ENCODE data around the gene RUFY3. TPM values are rescaled to one million over a fixed set of nuclear protein-coding genes. Genes with fewer than 3 reads are reported as not detected.

RUFY3 gene
- total and polyA plus RNA-seq, 3 donors from 2014 or later, result 84.7 to 247 (median 220) TPM

- no peak for DNase-seq
- H3K27ac ChIP-seq, result no peak overlapping the region
- intact Hi-C loops (cut with DNase I; ENCODE audit: low total_unique reads), result no loop called here
- H3K4me3 ChIP-seq, result no peak overlapping the region
- TF ChIP-seq CTCF (IDR thresholded peaks at IDR 0.05), result no peak
- no peak for TF ChIP-seq POLR2A (IDR thresholded peaks at IDR 0.05)
- H3K9me3 ChIP-seq, result no peaks in the 10 kb centered on the region
- no peaks in the 10 kb centered on the region for H3K27me3 ChIP-seq
- no peaks in the 10 kb centered on the region for H3K36me3 ChIP-seq (ENCODE audit: low read depth, missing control alignments)
- H3K4me1 ChIP-seq, result no peaks in the 10 kb centered on the region
Observed at GRCh38 chr4:70753630-70754029, 31.9 kb downstream of the RUFY3 start.

GRCh38 chr4:70754470-70754869 lies 32.7 kb downstream of the RUFY3 start:
- Histone ChIP-seq H3K27ac (no peak overlapping the region), H3K27me3 (no peaks in the 10 kb centered on the region), H3K9me3 (no peaks in the 10 kb centered on the region), H3K36me3 (ENCODE audit: low read depth, missing control alignments) (no peaks in the 10 kb centered on the region), H3K4me3 (no peak overlapping the region), H3K4me1 (no peaks in the 10 kb centered on the region)
- WGBS, 2 donors, result 43 to 53% methylated on average over 1 of the region's 1 CpG
- intact Hi-C loops (cut with DNase I; ENCODE audit: low total_unique reads), result no loop called here
- DNase-seq, result no peak
- TF ChIP-seq CTCF (IDR thresholded peaks at IDR 0.05) (no peak), POLR2A (IDR thresholded peaks at IDR 0.05) (no peak)

GRCh38 chr4:70754990-70755688 lies 33.4 kb downstream of the RUFY3 start:
- H3K27ac ChIP-seq, result peak overlapping the region in 1 of 2 donors; percentile 23
- no peak overlapping the region for H3K4me3 ChIP-seq
- no peak for DNase-seq
- H3K4me1 ChIP-seq, result no peaks in the 10 kb centered on the region
- H3K36me3 ChIP-seq (ENCODE audit: low read depth, missing control alignments), result no peaks in the 10 kb centered on the region
- TF ChIP-seq CTCF (IDR thresholded peaks at IDR 0.05) (no peak), POLR2A (IDR thresholded peaks at IDR 0.05) (no peak)
- H3K27me3 ChIP-seq, result no peaks in the 10 kb centered on the region
- no peaks in the 10 kb centered on the region for H3K9me3 ChIP-seq
- intact Hi-C loops (cut with DNase I; ENCODE audit: low total_unique reads), result no loop called here
- 70 to 78% methylated on average over 10 of the region's 10 CpGs for WGBS, 2 donors

GRCh38 chr4:70759126-70759525 lies 37.4 kb downstream of the RUFY3 start:
- intact Hi-C loops (cut with DNase I; ENCODE audit: low total_unique reads), result no loop called here
- no peaks in the 10 kb centered on the region for H3K9me3 ChIP-seq
- no peaks in the 10 kb centered on the region for H3K27me3 ChIP-seq
- DNase-seq, result no peak
- H3K4me3 ChIP-seq, result no peak overlapping the region
- TF ChIP-seq CTCF (IDR thresholded peaks at IDR 0.05), result no peak
- TF ChIP-seq POLR2A (IDR thresholded peaks at IDR 0.05), result no peak
- WGBS, 2 donors, result 86 to 88% methylated on average over 1 of the region's 1 CpG
- H3K4me1 ChIP-seq, result no peaks in the 10 kb centered on the region
- H3K27ac ChIP-seq, result no peak overlapping the region
- H3K36me3 ChIP-seq (ENCODE audit: low read depth, missing control alignments), result no peaks in the 10 kb centered on the region

GRCh38 chr4:70759627-70760026 lies 37.9 kb downstream of the RUFY3 start:
- Histone ChIP-seq H3K36me3 (ENCODE audit: low read depth, missing control alignments) (no peaks in the 10 kb centered on the region), H3K4me3 (no peak overlapping the region), H3K4me1 (no peaks in the 10 kb centered on the region), H3K9me3 (no peaks in the 10 kb centered on the region), H3K27ac (no peak overlapping the region), H3K27me3 (no peaks in the 10 kb centered on the region)
- DNase-seq, result no peak
- intact Hi-C loops (cut with DNase I; ENCODE audit: low total_unique reads), result no loop called here
- no peak for TF ChIP-seq POLR2A (IDR thresholded peaks at IDR 0.05)
- no peak for TF ChIP-seq CTCF (IDR thresholded peaks at IDR 0.05)

Measured in testis (tissue), 3 donors.